Measurements from ENCODE around the gene DHRSX.
A peak's percentile ranks its signal among the peaks of the same experiment; 100 is the strongest.
"Not testable (repeated sequence)": the region's sequence is repeated elsewhere in the genome, so short reads cannot be mapped to it uniquely, and the experiment has no call there.

The DHRSX gene

DNA sequence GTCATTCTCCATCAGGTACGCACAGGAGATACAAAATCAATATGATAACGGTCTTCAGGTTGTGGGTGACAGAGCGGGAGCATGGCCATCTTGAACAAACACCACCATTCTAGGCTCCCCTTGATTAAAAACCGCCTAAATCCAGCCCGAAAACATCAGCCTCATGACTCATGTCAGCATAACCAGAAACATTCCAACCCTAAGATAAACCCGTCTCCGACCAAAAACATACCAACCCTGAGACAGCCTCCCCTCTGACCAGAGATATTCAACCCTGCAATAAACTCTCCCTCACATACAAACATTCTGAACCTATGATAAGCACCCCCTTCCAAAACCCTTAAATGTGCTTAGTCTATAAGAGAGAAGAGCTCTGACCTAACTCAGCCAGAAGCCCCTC lies 157.9 kb downstream of the DHRSX start:
- DNase-seq: no peak

DNA sequence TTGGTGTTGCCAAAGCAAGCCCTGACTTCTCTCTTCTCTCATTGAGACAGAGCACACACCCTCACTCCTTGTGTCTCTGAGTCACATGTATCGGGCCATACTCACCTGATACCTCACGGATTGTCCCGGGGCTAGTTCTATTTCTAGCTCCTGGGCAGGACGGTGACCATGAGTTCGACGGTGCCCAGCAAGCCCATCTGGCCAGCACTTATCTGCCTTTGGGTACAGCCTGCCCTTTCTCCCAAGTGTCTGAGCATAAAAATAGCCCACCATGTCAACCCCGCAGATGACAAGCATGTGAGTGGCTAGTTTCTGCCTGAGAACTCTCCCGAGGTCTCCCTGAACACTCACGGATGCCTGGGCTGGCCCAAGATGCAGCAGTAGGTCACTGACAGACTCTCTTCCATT lies 158.5 kb downstream of the DHRSX start:
- no peak for DNase-seq

DNA sequence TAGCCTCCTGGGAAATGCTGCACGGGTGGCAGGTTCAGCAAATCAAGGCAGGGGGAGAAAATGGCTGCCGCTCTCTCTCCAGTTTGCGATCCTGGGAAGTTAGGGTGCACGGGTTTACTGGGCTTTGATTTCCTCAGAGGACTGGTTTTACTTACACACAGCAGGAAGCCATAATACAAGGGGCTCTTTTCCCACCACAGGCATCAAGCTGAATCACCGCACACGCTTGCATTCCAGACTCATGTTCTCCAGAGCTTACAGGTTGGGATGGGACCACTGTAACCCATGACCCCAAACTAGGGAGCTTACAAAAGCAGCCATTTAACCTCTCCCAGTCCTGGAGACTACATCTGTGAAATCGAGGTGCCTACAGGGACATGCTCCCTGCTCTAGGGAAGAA lies 159.8 kb downstream of the DHRSX start:
- no peak for DNase-seq

DNA sequence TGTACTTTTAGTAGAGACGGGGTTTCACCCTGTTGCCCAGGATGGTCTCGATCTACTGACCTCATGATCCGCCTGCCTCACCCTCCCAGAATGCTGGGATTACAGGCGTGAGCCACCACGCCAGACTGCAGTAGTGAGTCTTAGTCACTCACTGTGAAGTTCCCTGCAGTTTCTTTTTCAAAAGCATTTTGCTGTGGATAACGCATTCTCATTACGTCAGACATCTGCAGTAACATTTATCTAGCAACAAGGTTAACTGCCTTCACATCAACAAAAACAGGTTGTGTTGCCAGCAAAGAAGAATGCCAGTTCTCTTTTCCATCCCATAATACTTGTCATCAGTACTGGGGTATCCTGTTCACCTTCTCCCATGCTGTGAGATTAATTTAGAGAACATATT lies 164.6 kb downstream of the DHRSX start:
- no peak for DNase-seq

DNA sequence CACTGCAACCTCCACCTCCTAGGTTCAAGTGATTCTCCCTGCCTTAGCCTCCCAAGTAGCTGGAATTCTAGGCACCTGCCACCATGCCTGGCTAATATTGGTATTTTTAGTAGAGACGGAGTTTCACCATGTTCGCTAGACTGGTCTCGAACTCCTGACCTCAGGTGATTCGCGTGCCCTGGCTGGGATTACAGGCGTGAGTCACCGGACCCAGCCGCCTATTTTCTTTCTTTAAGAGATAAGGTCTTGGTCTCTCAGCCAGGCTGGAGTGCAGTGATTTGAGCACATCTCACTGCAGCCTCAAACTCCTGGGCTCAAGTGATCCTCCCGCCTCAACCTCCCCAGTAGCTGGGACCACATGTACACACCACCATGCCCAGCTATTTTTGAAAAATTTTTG lies 166.5 kb downstream of the DHRSX start:
- DNase-seq: no peak

DNA sequence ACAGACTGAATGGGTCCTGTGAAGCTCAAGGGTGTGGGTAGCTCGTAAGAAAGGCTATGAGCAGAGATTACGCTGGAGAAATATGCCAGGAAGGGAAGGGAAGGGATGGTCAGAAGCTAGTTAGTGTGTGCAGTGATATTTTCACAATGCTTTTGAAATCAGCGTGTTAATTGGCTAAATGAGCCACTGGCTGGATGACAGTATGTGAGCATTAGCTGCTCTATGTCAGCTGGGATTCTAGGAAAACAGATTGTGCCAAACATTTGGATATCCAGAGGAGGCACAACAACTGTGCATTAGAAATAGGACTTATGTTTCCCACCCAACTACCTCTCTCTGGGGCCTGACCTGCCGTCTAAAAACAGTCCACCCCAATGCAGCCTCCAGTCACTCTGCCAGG lies 168.5 kb downstream of the DHRSX start:
- DNase-seq: no peak

DNA sequence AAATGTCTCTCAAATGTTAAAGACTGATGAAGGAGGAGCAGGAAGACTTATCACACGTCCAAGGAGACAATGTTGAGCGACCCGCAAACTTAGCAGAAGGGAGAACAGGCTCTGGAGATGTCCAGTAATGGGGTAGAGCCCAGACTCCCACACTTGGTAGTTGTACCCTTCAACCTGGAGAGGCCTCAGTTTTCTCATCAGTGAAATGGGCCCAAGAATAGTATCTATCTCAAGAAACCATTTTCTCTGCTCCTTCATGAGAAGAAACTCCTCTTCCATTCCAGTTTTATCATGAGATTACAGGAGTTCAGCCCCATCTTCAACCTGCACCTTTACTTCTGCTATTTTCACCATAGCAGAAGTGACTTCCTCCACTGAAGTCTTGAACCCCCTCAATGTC lies 169.9 kb downstream of the DHRSX start:
- DNase-seq: no peak

DNA sequence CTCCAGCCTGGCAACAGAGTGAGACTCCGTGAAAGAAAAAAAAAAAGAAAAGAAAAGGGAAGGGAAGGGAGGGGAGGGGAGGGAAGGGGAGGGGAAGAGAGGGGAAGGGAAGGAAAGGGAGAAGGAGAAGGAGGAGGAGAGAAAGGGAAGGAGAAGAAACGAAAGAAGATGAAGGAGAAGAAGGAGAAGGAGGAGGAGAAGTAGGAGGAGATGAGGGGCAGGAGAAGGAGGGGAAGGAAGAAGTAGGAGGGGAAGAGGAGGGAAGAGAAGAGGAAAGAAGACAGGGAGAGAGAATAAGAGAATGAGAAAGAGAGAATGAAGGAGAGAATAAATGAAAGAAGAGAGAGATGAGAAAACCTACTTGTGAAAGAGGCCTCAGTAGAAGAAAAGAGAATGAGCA lies 170.3 kb downstream of the DHRSX start:
- no peak for DNase-seq

DNA sequence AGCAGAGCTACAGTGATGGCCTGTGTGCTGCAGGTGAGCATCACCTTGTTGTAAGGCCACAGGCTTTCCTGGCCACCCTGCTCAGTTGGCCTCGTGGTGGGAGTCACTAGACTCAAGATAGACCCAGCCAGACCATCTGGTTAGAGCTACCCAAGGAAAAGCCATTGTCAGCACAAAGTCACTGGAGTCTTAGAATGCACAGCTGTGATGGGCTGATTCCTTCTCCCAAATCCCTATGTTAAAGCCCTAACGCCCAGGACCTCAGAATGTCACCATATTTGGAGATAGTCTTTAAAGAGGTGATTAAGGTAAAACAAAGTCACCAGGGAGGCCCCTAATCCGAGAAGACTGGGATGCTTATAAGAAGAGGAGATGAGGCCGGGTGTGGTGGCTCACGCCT lies 173.4 kb downstream of the DHRSX start:
- no peak for DNase-seq

DNA sequence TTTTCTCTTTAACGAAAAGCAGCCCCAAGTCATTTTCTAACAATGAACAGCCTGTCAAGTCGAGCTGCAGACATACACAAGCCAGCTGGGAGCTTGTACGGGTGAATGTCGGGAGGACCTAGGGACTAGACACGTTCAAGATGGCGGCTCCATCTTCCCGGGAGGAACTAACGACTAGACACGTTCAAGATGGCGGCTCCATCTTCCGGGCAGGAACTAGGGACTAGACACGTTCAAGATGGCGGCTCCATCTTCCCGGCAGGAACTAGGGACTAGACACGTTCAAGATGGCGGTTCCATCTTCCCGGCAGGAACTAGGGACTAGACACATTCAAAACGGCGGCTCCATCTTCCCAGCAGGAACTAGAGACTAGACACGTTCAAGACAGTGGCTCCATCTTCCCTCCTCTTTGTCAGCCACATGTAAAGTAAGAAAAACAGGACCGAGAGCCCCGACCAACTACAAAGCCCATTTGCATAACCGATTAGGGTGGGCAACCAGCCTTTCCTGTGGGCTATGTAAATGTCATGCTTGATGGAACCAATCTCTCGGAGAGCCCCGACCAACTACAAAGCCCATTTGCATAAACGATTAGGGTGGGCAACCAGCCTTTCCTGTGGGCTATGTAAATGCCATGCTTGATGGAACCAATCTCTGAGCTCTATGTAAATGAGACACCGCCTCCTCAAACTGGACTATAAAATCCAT lies 175.5 kb downstream of the DHRSX start:
- DNase-seq: peak; percentile 30 to 83

DNA sequence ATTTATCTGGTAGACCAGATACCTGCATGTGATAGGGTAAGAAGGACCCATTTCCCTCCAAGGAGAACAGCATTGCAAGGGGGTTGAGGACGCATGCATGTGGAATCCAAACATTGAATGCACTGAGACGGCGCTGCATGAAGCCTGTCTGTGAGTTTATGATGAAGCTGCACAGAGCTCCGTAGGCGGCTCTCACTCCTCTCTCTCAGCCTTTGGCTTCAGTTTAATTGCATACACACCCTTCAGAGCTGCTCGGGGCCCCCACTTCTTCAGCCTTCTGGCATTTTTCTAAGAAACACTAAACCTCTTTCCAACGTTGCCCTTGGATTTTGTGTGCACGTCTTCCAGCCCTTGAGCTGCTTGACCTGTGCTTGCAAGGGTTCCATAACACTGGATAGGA lies 176.6 kb downstream of the DHRSX start:
- DNase-seq: no peak

DNA sequence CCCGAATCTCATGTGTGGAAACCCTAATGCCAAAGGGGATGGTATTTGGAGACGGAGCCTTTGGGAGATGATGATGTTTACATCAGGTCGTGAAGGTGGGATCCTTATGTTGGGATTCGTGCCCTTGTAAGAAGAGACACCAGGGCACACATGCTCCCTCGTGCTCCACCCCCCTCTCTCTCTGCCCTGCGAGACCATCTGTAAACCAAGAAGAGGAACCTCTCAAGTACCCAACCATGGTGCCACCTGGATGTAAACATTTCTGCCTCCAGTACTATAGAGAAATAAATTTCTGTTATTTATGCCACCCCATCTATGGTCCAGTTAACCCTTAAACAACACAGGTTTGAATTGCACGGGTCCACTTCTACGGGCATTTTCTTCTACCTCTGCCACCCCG lies 179.4 kb downstream of the DHRSX start:
- no peak for DNase-seq

DNA sequence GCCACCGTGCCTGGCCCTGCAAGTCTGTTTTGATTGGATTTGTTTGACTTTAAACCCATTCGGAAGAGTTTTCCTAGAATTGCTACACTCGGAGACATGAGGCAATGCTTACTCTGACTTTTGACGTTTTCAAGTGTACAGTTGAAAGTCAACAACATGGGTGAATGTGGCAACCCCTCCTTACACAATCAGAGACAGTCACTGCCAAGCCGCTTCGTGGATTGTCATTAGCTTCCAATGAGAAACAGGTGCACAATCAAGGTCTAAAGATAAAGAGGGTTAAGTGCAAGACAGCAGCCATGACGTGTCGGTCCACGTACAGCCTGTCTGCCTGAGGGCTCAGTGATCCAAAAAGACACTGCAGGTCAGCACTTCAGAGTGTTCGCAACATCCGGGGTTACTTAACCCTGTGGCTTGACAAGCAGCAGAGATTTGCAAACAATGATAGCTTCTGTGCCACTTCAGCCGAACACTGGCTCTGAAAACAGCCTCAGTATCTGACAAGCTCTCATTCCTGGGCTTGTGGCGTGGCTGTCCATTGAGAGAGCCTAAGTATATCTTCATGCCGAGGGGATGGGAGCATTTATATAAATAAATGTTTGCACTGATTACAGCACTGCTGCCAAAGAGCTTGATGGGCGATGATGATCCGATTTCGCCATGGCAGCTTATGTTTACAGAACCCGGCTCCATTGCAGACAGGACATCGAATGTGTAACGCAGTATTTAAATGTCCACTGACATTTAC lies 180.0 kb downstream of the DHRSX start:
- DNase-seq: peak in 1 of 2 donors; percentile 49

DNA sequence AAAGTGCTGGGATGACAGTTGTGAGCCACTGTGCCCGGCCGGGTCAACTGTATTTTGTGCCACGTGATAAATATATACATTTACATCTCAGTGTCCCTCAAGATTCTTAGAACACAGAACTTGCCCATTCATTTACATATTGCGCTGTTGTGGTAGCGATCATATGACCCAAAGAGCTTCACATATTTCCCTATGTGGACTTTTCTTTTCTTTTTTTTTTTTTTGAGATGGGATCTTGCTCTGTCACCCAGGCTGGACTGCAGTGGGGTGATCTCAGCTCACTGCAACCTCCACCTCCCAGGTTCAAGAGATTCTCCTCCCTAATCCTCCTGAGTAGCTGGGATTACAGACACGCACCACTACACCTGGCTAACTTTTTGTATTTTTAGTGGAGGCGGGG lies 180.7 kb downstream of the DHRSX start:
- DNase-seq: no peak

DNA sequence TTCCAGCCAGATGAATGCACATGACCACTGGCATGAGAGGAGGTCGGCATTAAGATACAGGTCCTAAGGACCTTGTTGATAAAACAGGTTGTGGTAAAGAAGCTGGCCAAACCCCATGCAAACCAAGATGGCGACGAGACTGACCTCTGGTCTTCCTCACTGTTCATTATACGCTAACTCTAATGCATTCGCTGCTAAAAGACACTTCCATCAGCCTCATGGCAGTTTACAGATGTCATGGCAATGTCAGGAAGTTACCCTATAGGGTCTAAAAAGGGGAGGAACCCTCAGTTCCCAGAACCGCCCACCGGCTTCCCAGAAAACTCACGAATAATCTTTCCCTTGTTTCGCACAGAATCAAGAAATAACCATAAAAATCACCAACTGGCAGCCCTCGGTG lies 182.4 kb downstream of the DHRSX start:
- no peak for DNase-seq

DNA sequence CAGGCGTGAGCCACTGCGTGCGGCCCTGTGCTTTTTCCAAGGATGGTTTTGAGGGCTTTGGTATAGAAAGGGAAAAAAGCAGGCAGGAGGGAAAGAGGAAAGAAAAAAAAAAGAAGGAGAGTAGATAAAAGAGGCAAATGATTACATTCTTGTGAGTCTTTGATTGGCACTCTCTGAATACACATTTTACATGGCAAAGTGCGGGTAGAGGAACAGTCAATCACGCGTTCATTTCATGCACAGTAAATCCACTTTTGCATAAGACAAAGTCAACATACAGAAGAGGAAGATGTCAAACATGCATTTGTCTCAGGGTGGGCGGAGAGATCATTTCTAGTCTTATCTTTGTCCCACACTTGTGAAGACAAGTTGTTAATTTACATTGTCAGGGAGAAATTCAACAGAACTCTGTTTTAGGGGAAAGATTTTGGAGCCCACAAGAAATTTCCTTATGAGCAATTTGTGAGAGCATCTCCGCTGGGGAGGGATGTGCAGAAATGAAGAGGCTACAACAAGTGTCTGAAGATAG lies 183.2 kb downstream of the DHRSX start:
- DNase-seq: no peak

DNA sequence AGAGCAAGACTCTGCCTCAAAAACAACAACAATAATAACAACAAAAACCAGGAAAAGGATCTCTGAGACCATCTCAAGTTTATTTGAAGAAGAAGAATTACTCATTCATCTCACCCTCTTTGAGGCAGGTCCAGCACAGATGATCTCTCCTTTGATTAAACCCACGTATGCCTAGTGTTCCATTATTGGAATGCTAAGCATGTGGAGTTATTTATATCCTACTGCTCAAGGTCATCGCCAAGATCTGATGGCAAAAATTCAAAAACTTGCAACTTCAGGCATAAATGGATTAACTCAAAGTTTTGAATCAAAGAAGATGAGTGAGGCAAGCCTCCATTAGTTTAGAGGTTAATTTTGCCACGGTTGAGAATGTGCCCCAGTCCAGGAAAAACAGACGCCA lies 184.2 kb downstream of the DHRSX start:
- DNase-seq: no peak

DNA sequence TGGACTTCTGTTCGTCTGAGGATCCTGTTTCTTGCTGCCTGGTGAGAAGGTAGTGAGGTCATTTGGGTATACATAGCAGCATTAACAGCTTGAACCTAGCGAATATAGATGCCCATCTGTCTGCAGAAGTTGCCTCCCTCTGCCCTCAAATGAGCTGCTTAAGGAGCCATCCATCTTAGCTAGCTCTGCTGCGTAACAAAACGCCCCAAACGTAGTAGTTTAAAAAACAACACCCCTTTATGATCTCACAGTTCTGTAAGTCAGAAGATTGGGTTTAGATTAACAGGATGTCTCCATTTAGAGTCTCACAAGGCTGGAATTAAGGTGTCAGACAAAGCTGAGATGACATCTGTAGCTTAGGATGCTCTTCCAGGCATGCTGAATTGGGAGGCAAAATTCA lies 185.3 kb downstream of the DHRSX start:
- DNase-seq: no peak

DNA sequence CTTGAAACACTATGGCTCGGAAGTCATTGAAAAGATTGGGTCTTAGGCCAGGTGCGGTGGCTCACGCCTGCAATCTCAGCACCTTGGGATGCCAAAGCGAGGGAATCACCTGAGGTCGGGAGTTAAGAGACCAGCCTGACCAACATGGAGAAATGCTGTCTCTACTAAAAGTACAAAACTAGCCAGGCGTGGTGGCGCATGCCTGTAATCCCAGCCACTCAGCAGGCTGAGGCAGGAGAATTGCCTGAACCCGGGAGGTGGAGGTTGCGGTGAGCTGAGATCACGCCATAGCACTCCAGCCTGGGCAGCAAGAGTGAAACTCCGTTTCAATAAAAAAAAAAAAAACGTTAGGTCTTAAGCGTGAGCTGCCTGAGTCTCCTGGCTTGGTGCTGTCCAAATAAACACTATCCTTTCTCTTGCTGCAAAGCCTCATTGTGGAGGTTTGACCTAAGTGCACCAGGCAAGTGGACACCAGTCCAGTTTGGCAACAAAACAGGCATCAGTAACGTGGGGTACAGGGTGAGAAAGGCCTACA lies 185.9 kb downstream of the DHRSX start:
- DNase-seq: no peak

DNA sequence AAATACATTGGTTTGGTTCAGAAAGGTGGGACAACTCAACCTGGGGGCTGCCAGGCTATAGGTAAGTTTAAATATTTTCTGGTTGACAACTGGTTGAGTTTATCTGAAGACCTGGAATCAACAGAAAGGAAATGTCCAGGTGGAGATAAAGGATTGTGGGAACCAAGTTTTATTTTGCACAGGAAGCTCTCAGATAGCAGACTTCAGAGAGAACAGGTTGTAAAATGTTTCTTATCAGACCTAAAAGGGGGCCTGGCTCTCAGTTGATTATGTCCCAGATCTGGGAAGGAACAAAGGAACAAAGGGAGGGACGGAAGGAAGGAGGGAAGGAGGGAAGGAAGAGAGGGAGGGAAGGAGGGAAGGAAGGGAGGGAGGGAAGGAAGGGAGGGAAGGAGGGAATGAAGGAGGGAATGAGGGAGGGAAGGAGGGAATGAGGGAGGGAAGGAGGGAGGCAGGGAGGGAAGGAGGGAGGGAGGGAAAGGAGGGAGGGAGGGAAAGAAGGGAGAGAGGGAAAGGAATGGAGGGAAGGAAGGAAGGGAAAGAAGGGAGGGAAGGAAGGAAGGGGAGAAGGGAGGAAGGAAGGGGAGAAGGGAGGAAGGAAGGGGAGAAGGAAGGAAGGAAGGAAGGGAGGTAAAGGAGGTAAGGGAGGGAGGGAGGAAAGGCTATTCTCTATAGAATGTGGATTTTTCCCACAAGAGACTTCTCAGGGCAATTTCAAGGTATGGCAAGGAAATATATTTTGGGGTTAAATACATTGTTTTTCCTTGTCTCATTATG lies 186.7 kb downstream of the DHRSX start:
- no peak for DNase-seq

DNA sequence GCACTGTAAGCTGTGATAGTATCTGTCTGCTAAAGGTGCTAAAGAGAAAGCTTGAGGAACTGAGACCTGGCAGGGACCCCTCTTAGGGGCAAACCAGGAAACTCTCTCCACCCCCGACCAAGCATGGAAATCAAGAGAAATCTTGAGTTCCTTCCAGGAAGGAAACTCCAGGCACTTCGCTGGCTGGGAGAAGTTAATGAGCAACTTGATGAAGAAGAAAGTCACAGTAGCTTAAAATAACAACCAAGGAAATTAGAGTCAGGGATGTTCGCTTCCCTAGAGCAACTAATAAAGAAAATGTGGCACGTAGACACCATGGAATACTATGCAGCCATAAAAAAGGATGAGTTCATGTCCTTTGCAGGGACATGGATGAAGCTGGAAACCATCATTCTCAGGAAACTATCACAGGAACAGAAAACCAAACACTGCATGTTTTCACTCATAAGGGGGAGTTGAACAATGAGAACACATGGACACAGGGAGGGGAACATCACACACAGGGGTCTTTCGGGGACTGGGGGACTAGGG lies 188.7 kb downstream of the DHRSX start:
- not testable (repeated sequence) for DNase-seq

DNA sequence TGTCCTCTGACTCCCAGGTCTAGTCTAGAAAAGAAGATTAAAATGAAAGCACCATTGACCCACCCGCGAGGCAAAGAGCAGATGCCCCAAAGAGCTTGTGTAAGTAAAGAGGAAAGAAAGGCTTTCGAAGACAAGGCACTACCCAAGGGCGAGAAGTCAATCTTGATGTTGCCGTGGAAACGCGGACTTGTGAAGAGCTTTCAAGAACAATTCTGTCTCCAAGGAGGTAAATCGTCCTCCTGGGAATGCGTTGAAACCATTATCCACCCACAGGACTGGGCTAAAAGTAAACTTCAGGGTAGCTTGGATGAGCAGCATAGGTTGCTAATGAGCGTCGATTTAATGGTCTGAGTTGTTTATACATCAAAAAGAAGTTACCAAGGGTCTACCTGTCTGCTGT lies 189.3 kb downstream of the DHRSX start:
- DNase-seq: no peak

DNA sequence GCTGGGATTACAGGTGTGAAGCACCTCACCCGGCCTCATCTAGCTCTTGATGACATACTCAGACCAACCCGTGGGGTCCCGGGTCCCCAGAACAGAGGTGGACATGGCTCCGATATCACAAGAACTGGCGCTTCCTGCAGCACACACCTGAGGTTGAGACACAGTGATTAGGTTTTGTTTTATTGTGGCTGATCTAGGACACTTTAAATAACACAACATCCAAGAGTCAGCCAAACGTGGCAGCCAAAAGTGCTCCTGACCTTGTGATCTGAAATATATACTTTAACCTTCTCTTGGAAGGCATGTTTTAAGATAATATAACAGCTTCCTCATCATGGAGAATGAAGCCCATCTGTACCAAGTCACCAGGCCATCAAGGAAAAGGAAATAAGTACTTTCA lies 198.9 kb downstream of the DHRSX start:
- no peak for DNase-seq

All from CD4-positive, alpha-beta T cell treated with Interleukin-4 for 1 hour (primary cell).